Measurements from ENCODE around the gene RPS6KA5. TPM values are rescaled to one million over a fixed set of nuclear protein-coding genes. Genes with fewer than 3 reads are reported as not detected.
A peak's percentile ranks its signal among the peaks of the same experiment; 100 is the strongest.

Gene RPS6KA5
- total and polyA plus RNA-seq, 9 of the 15 experiments (the other 6 are each of a cell fraction or from before 2014, with no cell fraction given), result 0.88 to 7.7 (median 4.7) TPM

DNA sequence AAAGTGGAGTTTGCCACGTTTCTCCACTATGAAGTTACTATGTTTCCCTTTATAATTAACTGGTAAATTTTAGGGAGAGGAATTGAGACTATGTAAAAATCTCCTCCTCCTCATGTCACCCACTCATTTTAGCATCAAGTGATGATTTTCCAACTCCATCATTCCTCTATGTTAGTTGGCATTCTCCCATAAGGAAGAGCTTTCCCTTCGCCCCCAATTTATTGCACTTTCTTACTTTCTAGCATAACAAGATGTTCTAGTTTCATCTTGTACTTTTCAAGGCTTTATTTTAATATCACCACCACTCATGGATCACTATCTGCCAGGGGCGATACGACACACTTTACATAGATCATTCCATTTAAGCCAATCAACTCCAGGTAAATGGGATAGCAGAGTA lies 97.1 kb downstream of the RPS6KA5 start:
- no peaks in the 10 kb centered on the region for H3K27me3 ChIP-seq (ENCODE audit: control insufficient read depth in 2 of 2, insufficient read depth in 2 of 2, low read length in 2 of 2)
- no peak overlapping the region for H3K27ac ChIP-seq (ENCODE audit: extremely low read depth, low read depth, low read length)
- no peaks in the 10 kb centered on the region for H3K9me1 ChIP-seq (ENCODE audit: control insufficient read depth, insufficient read depth, low read length)
- H3K4me1 ChIP-seq (replicated peaks in 1 of 2; ENCODE audit: control insufficient read depth in 2 of 2, insufficient read depth in 2 of 2, low read length in 2 of 2), result peaks cover 0 to 10% of the 10 kb centered on the region in 2 experiments; a peak in 3 of 5 replicates
- no TSS peak for BruUV-seq (replicated peaks)
- POLR2A ChIA-PET, result no interaction called here
- H3K79me2 ChIP-seq (ENCODE audit: control insufficient read depth, insufficient read depth, low read length), result no peaks in the 10 kb centered on the region
- TF ChIP-seq SMAD4 (CRISPR knock-in tag; conservative IDR thresholded peaks at IDR 0.05) (no peak), FOXA3 (CRISPR knock-in tag; conservative IDR thresholded peaks at IDR 0.05 in 1 of 2, IDR thresholded peaks at IDR 0.05 in 1 of 2) (no peak)
- intact Hi-C loops (cut with micrococcal nuclease), result no loop called here
- no peak overlapping the region for H3K4me3 ChIP-seq
- H3K4me2 ChIP-seq (ENCODE audit: insufficient read depth, low read length), result no peak overlapping the region
- FAIRE-seq, result no peak
- no peaks in the 10 kb centered on the region for H4K20me1 ChIP-seq (replicated peaks; ENCODE audit: control insufficient read depth, insufficient read depth, low read length)
- in situ Hi-C loops (cut with MboI), result no loop called here
- no peak for DNase-seq (ENCODE audit: extremely low read depth in 1 of 4, low spot score in 3 of 4)
- no peaks in the 10 kb centered on the region; the same call in 1 of the 2 replicates for H3K9me3 ChIP-seq (replicated peaks; ENCODE audit: control insufficient read depth, insufficient read depth, low read depth, low read length)
- no peaks in the 10 kb centered on the region for H3K36me3 ChIP-seq (ENCODE audit: control insufficient read depth, insufficient read depth, low read length)
- WGBS (ENCODE audit: insufficient coverage, low coverage, missing lambda C conversion rate), result 70% methylated on average over 4 of the region's 4 CpGs
- H3K9ac ChIP-seq (ENCODE audit: insufficient read depth in 1 of 2, low read depth in 2 of 2, low read length in 2 of 2), result no peak overlapping the region
- H2AFZ ChIP-seq (ENCODE audit: low read depth, low read length), result no peak overlapping the region
- ATAC-seq, result no peak
- CTCF ChIA-PET (ENCODE audit: low intra/inter-chr PET ratio), result interaction anchor here (0.6 kb wide), 1 partner anchor 59 kb away, joined by 4 read pairs; no protein-coding TSS in a partner anchor

DNA sequence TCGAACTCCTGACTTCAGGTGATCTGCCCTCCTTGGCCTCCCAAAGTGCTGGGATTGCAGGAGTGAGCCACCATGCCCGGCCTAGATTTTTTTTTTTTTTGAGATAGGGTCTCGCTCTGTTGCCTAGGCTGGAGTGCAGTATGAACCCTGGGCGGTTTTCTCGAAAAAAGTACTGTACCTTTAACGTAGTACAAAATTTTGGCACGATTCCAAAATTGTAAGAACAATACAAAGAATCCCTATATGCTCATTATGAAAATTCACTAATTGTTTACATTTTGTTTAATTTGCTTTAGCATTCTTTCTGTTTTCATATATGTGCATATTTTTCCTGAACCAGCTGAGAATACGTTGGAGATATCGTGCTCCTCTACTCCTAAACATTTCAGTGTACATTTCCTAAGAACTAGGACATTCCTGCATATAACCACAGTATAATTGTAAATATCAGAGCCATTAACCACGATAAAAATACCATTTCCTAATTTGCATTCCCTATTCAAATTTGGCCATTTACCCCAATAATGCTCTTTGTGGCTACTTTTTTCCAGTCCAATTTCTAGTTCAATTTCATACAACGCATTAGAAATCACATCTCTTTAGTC lies 97.8 kb downstream of the RPS6KA5 start:
- intact Hi-C loops (cut with micrococcal nuclease), result no loop called here
- Histone ChIP-seq H2AFZ (ENCODE audit: low read depth, low read length) (no peak overlapping the region), H3K4me1 (replicated peaks in 1 of 2; ENCODE audit: control insufficient read depth in 2 of 2, insufficient read depth in 2 of 2, low read length in 2 of 2) (peaks cover 0 to 10% of the 10 kb centered on the region in 2 experiments; a peak in 3 of 5 replicates), H3K9me1 (ENCODE audit: control insufficient read depth, insufficient read depth, low read length) (no peaks in the 10 kb centered on the region), H3K36me3 (ENCODE audit: control insufficient read depth, insufficient read depth, low read length) (no peaks in the 10 kb centered on the region), H3K27me3 (ENCODE audit: control insufficient read depth in 2 of 2, insufficient read depth in 2 of 2, low read length in 2 of 2) (no peaks in the 10 kb centered on the region), H3K79me2 (ENCODE audit: control insufficient read depth, insufficient read depth, low read length) (no peaks in the 10 kb centered on the region), H3K27ac (ENCODE audit: extremely low read depth, low read depth, low read length) (no peak overlapping the region), H4K20me1 (replicated peaks; ENCODE audit: control insufficient read depth, insufficient read depth, low read length) (no peaks in the 10 kb centered on the region), H3K4me3 (no peak overlapping the region), H3K9ac (ENCODE audit: insufficient read depth in 1 of 2, low read depth in 2 of 2, low read length in 2 of 2) (no peak overlapping the region), H3K4me2 (ENCODE audit: insufficient read depth, low read length) (no peak overlapping the region), H3K9me3 (replicated peaks; ENCODE audit: control insufficient read depth, insufficient read depth, low read depth, low read length) (no peaks in the 10 kb centered on the region)
- 69% methylated on average over 11 of the region's 11 CpGs for WGBS (ENCODE audit: insufficient coverage, low coverage, missing lambda C conversion rate)
- ChIA-PET CTCF (ENCODE audit: low intra/inter-chr PET ratio) (interaction anchor here (0.6 kb wide), 1 partner anchor 59 kb away, joined by 4 read pairs; no protein-coding TSS in a partner anchor), POLR2A (no interaction called here)
- in situ Hi-C loops (cut with MboI), result no loop called here
- ATAC-seq, result no peak
- no peak for FAIRE-seq
- DNase-seq (ENCODE audit: extremely low read depth in 1 of 4, low spot score in 3 of 4), result no peak
- no TSS peak for BruUV-seq (replicated peaks)
- no peak for TF ChIP-seq ZNF165 (CRISPR knock-in tag; IDR thresholded peaks at IDR 0.05; ENCODE audit: borderline replicate concordance)
- no peak for TF ChIP-seq NCOR1 (IDR thresholded peaks at IDR 0.05)
- TF ChIP-seq SMARCC2 (IDR thresholded peaks at IDR 0.05; ENCODE audit: low read depth), result no peak
- no peak for TF ChIP-seq ZNF551 (CRISPR knock-in tag; IDR thresholded peaks at IDR 0.05)
- no peak for TF ChIP-seq SNAPC5 (CRISPR knock-in tag; IDR thresholded peaks at IDR 0.05)
- no peak for TF ChIP-seq PHTF2 (CRISPR knock-in tag; IDR thresholded peaks at IDR 0.05)
- TF ChIP-seq NFIX (CRISPR knock-in tag; IDR thresholded peaks at IDR 0.05; ENCODE audit: low read depth), result peak; percentile 68
- TF ChIP-seq ZNF354B (CRISPR knock-in tag; IDR thresholded peaks at IDR 0.05), result no peak
- no peak for TF ChIP-seq TGIF2 (CRISPR knock-in tag; IDR thresholded peaks at IDR 0.05)
- TF ChIP-seq HCFC1 (IDR thresholded peaks at IDR 0.05; ENCODE audit: low read depth, low read length), result no peak
- TF ChIP-seq RBM15 (IDR thresholded peaks at IDR 0.05; ENCODE audit: insufficient read depth, low read length), result no peak
- TF ChIP-seq RBM22 (IDR thresholded peaks at IDR 0.05; ENCODE audit: low read depth, low read length, poor library complexity, severe bottlenecking), result no peak
- TF ChIP-seq NFIC (IDR thresholded peaks at IDR 0.05), result peak; percentile 88
- TF ChIP-seq USF2 (CRISPR knock-in tag; IDR thresholded peaks at IDR 0.05), result no peak
- no peak for TF ChIP-seq ZNF75A (CRISPR knock-in tag; IDR thresholded peaks at IDR 0.05)
- no peak for TF ChIP-seq BCL6 (CRISPR knock-in tag; IDR thresholded peaks at IDR 0.05)
